ENCODE data around the gene OPRL1. TPM values are rescaled to one million over a fixed set of nuclear protein-coding genes. Genes with fewer than 3 reads are reported as not detected.

OPRL1 gene
- total and polyA plus RNA-seq, 2 of the 8 experiments (the other 6 are each of a cell fraction or from before 2014, with no cell fraction given) = 0.63 to 0.98 TPM

- TF ChIP-seq HDAC2 (IDR thresholded peaks at IDR 0.05; ENCODE audit: borderline replicate concordance in 1 of 2, low read depth in 2 of 2, low read length in 2 of 2) (0 out of 4 replicates have a peak, but pooled peaks of 1 of the 2 experiments have one; percentile 17), CHD1 (IDR thresholded peaks at IDR 0.05; ENCODE audit: low read depth, low read length) (no peak), SP4 (IDR thresholded peaks at IDR 0.05; ENCODE audit: low read length) (no peak)
- TF ChIP-seq, protein P1, sequence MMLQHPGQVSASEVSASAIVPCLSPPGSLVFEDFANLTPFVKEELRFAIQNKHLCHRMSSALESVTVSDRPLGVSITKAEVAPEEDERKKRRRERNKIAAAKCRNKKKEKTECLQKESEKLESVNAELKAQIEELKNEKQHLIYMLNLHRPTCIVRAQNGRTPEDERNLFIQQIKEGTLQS (IDR thresholded peaks at IDR 0.05; ENCODE audit: insufficient read depth, low read depth, low read length) = no peak
Measured at GRCh38 chr20:64037498-64038213, 42.2 kb upstream of the OPRL1 start (continued).
